Measurements from ENCODE around the gene PARG.
A peak's percentile ranks its signal among the peaks of the same experiment; 100 is the strongest.
"Not testable (repeated sequence)": the region's sequence is repeated elsewhere in the genome, so short reads cannot be mapped to it uniquely, and the experiment has no call there.

PARG gene

GRCh38 chr10:49908290-49909080 is 33.3 kb downstream of the PARG start:
- peak; percentile 83 for ATAC-seq
- TF ChIP-seq ZFP3 (CRISPR knock-in tag; IDR thresholded peaks at IDR 0.05) (peak; percentile 98), ISL1 (CRISPR knock-in tag; IDR thresholded peaks at IDR 0.05) (peak; percentile 74)

GRCh38 chr10:49903829-49904228 is 38.0 kb downstream of the PARG start:
- not testable (repeated sequence) for ATAC-seq

GRCh38 chr10:49900406-49900805 is 41.4 kb downstream of the PARG start:
- not testable (repeated sequence) for ATAC-seq

DNA sequence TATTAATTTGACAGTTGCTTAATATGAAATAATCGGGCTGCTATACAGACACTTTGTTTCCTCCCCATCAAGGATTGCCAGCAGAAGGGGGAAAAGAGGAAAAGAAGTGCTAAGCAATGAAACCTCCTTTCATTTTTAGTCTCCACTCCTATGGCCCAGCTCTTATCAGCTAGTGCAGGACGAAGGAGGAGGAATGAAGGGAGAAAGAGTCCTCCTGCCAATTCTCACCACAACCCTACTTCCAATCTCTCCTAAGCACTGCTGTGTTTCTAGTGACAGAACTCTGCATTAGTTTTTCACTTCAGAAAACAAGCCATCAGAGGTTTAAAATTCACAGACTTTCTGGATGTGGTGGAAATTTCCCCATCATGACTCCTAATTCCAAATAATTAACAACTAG is 41.8 kb downstream of the PARG start:
- not testable (repeated sequence) for ATAC-seq

DNA sequence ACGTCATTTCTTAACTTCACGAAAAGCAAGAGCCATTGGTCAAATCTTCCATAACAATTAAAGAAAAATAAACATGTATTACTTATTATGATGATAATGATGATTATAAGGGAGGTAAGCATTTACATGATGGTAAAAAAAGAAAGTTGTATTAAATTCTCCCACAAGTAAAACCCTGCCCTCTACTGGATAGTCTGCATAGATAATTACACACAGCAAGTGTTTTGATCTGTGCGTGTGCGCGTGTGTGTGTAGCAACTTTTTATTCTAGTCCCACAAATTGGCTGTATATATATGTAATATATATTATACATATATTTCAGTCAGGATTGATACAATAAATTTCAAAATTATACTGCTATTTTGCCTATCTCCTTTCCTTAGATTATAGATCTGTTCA is 51.8 kb downstream of the PARG start:
- not testable (repeated sequence) for ATAC-seq

GRCh38 chr10:49884739-49885331 is 57.0 kb downstream of the PARG start:
- not testable (repeated sequence) for ATAC-seq

DNA sequence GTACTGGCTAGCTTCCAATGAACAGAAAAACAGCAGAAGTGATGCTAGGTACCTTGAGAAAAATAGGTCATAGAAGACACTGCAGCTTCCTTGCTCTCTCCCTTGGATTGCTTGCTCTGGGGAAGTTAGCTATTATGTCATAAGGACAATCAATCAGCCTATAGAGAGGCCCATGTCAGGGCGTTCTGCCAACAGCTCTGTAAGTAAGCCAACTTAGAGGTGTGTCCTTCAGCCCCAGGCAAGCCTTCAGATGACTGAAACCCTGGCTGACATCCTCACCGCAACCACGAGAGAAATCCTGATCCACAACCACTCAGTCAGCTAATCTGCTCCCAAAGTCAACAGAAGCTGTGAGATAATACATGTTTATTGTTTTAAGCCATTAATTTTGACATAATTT is 58.0 kb downstream of the PARG start:
- not testable (repeated sequence) for ATAC-seq

DNA sequence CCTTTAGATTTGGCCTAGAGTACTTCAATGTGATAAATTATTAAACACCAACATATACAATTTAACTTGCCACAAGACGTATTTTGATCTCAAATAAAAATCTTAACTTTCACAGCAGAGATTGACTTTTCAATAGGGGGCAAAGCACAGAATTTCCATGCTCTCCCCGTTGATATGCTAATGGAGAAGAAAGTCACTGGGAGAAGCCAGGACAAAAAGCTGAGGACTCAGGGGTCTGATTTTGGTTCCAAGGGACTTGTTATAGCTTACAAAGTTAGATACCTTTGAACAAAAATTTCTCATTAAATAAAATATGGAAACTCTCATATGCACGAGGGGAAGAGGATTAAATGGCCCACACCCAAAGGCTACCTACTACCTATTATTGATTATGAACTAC is 59.5 kb downstream of the PARG start:
- ATAC-seq = not testable (repeated sequence)

GRCh38 chr10:49872740-49873139 is 69.1 kb downstream of the PARG start:
- ATAC-seq = peak; percentile 52; the same call in 2 of the 3 replicates

DNA sequence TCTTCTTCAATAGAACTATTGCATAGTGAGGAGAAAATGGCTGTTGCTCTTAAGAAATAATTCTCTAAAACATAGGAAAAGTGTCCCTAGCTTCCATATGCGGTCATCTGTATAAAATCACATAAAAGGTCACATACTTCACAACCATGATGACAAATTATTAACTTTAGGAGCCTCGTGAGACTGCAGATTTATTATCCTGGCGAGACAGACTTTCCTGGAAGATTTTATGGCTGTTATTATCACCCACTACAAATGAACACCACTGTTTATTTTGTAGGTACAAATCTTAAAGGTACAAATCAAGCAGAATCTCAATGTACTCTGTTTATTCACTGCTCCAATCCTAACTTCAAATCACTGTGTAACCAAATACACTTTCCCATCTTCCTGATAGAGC is 70.4 kb downstream of the PARG start:
- ATAC-seq = not testable (repeated sequence)

GRCh38 chr10:49859933-49860332 is 81.9 kb downstream of the PARG start:
- peak; percentile 34 for ATAC-seq

DNA sequence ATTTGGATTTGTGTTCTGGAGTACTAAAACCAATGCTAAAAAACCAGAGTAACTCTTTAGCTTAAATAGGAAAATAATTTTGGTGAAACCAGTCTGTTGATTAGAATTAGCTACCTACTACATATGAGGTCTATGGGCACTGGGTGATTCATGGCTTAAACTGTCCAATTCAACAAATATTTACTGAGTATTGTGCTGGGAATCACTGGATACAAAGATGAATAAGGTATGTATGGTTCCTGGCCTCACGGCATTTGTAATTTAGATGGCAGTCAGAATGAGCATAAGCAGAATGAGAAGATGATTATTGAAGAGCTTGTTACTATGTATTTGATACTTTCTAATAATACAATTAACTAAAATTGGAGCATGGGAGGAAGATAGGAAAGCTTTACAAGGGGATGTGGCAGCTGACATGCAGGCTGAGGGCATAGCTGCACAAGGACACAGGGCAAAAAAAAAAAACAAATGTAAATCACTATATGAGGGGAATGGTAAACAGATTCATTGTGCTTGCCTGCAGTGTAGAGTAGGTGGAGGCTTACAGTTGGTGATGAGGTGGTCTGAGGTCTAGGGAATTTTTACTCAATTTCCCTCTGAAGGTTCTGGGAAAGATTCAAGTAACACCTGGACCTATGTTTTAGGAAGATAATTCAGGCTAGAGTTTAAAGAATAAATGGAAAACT is 83.0 kb downstream of the PARG start:
- peak; percentile 51; the same call in 2 of the 3 replicates for ATAC-seq

- ATAC-seq = not testable (repeated sequence)
These were observed 92.3 kb downstream of the PARG start for GRCh38 chr10:49849520-49849919.

DNA sequence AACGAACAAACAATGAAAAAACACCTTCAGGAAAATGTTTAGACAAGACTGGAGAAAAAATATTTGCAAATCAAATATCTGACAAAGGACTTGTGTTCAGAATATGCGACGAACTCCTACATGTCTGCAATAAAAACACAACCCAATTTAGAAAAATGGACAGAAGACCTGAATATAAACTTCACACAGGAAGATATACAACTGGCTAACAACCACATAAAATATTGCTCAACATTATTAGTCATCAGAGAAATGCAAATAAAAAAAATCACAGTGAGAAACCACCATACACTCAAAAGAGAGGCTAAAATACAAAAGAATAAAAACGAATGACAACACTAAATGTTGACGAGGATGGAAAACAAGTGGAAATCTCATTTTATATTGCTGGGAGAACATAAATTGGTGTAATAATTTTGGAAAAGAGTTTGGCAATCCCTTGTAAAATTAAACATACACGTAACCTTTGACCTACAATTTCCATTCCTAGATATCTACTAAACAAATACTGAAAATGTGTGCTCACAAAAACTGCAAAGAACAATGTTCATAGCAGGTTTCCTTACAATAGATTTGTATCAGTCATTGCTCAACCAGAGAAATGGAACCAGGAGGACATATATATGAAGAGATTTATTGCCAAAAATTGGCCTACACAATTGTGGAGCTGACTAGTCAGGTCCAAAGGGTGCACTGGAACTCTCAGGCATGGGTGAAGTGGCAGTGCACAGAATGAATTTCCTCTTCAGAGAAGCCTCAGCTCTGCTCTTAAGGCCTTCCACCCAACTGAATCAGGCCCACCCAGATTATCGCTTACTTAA is 96.8 kb downstream of the PARG start:
- no peak for ATAC-seq
- TF ChIP-seq ZFP3 (CRISPR knock-in tag; IDR thresholded peaks at IDR 0.05) (peak; percentile 98), GLIS3 (CRISPR knock-in tag; IDR thresholded peaks at IDR 0.05) (no peak)

GRCh38 chr10:49842333-49842628 is 99.5 kb downstream of the PARG start:
- ATAC-seq = peak; percentile 53; the same call in 2 of the 3 replicates

Measured in SK-N-SH treated with all-trans-retinoic acid at 6 μM for 48 hours (cell line).